Endothelial cell (in vitro differentiated cells): ENCODE measurements around the gene AKT3. TPM values are rescaled to one million over a fixed set of nuclear protein-coding genes. Genes with fewer than 3 reads are reported as not detected.

Experiments used
- DNase-seq: peaks from one replicate; pipeline ENCODE4 v3.0.0; 2021; ENCODE audit warnings: low spot score
- H3K27ac Mint-ChIP-seq: one replicate; pipeline ENCODE4 v1.8.0; 2021; ENCODE audit warnings: mixed read lengths, inconsistent platforms; ENCODE audit not compliant: unreplicated experiment
- H3K27me3 Mint-ChIP-seq: one replicate; pipeline ENCODE4 v1.8.0; 2021; ENCODE audit warnings: mild to moderate bottlenecking, moderate library complexity, mixed read lengths, inconsistent platforms; ENCODE audit not compliant: unreplicated experiment
- H3K36me3 Mint-ChIP-seq: one replicate; pipeline ENCODE4 v1.8.0; 2021; ENCODE audit warnings: mild to moderate bottlenecking, low read depth, mixed read lengths, inconsistent platforms; ENCODE audit not compliant: unreplicated experiment
- H3K4me1 Mint-ChIP-seq: one replicate; pipeline ENCODE4 v1.8.0; 2021; ENCODE audit warnings: mild to moderate bottlenecking, mixed read lengths, inconsistent platforms; ENCODE audit not compliant: unreplicated experiment
- H3K4me3 Mint-ChIP-seq: one replicate; pipeline ENCODE4 v1.8.0; 2021; ENCODE audit warnings: mild to moderate bottlenecking, mixed read lengths, inconsistent platforms; ENCODE audit not compliant: unreplicated experiment
- H3K9me3 Mint-ChIP-seq: one replicate; pipeline ENCODE4 v1.8.0; 2021; ENCODE audit warnings: mixed read lengths, inconsistent platforms; ENCODE audit not compliant: unreplicated experiment
- total RNA-seq: library from RNA; stranded (reverse); fragmentation: NEBNext Ultra II Directional; extraction: Animal tissue kit (Norgen Biotek cat#: 25700); gene quantifications from one replicate; pipeline ENCODE4 v1.2.1, GENCODE V29; 2021; ENCODE audit not compliant: unreplicated experiment
- TF ChIP-seq, protein P1 (sequence below): fragments of 200-600 bp; sonication (generic); IDR thresholded peaks from one replicate; pipeline ENCODE4 v1.5.0; 2021; ENCODE audit warnings: antibody characterized with exemption; ENCODE audit not compliant: unreplicated experiment

The AKT3 gene
- total RNA-seq, 1 donor from 2014 or later = 87.3 TPM

- H3K4me1 Mint-ChIP-seq = peaks cover 3% of the 10 kb centered on the region
- peaks cover 45% of the 10 kb centered on the region for H3K36me3 Mint-ChIP-seq
- H3K27ac Mint-ChIP-seq = no peak overlapping the region
- TF ChIP-seq, protein P1, sequence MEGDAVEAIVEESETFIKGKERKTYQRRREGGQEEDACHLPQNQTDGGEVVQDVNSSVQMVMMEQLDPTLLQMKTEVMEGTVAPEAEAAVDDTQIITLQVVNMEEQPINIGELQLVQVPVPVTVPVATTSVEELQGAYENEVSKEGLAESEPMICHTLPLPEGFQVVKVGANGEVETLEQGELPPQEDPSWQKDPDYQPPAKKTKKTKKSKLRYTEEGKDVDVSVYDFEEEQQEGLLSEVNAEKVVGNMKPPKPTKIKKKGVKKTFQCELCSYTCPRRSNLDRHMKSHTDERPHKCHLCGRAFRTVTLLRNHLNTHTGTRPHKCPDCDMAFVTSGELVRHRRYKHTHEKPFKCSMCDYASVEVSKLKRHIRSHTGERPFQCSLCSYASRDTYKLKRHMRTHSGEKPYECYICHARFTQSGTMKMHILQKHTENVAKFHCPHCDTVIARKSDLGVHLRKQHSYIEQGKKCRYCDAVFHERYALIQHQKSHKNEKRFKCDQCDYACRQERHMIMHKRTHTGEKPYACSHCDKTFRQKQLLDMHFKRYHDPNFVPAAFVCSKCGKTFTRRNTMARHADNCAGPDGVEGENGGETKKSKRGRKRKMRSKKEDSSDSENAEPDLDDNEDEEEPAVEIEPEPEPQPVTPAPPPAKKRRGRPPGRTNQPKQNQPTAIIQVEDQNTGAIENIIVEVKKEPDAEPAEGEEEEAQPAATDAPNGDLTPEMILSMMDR = no peak
- H3K4me3 Mint-ChIP-seq = no peak overlapping the region
- H3K9me3 Mint-ChIP-seq = no peaks in the 10 kb centered on the region
- H3K27me3 Mint-ChIP-seq = no peaks in the 10 kb centered on the region
- DNase-seq = no peak
These were observed 228.1 kb downstream of the AKT3 start for GRCh38 chr1:243621973-243622372.

- TF ChIP-seq, protein P1 = no peak
- H3K36me3 Mint-ChIP-seq = peaks cover 39% of the 10 kb centered on the region
- H3K27ac Mint-ChIP-seq = no peak overlapping the region
- peaks cover 3% of the 10 kb centered on the region for H3K4me1 Mint-ChIP-seq
- no peaks in the 10 kb centered on the region for H3K27me3 Mint-ChIP-seq
- DNase-seq = no peak
- no peak overlapping the region for H3K4me3 Mint-ChIP-seq
- H3K9me3 Mint-ChIP-seq = no peaks in the 10 kb centered on the region
These were observed 229.9 kb downstream of the AKT3 start for GRCh38 chr1:243620096-243620495.

- H3K9me3 Mint-ChIP-seq = no peaks in the 10 kb centered on the region
These were observed 240.3 kb downstream of the AKT3 start for GRCh38 chr1:243609698-243610097.

GRCh38 chr1:243605604-243606003, 244.4 kb downstream of the AKT3 start:
- no peak overlapping the region for H3K27ac Mint-ChIP-seq
- peaks cover 27% of the 10 kb centered on the region for H3K36me3 Mint-ChIP-seq
- no peaks in the 10 kb centered on the region for H3K9me3 Mint-ChIP-seq
- peaks cover 3% of the 10 kb centered on the region for H3K27me3 Mint-ChIP-seq
- DNase-seq = no peak
- H3K4me1 Mint-ChIP-seq = no peaks in the 10 kb centered on the region
- H3K4me3 Mint-ChIP-seq = no peak overlapping the region
- TF ChIP-seq, protein P1 = no peak

More at GRCh38 chr1:243609698-243610097, 240.3 kb downstream of the AKT3 start:
- H3K27me3 Mint-ChIP-seq = peaks cover 3% of the 10 kb centered on the region
- peaks cover 22% of the 10 kb centered on the region for H3K36me3 Mint-ChIP-seq
- no peak overlapping the region for H3K4me3 Mint-ChIP-seq
- H3K4me1 Mint-ChIP-seq = no peaks in the 10 kb centered on the region
- TF ChIP-seq, protein P1 = no peak
- no peak for DNase-seq
- no peak overlapping the region for H3K27ac Mint-ChIP-seq

GRCh38 chr1:243601720-243602119, 248.3 kb downstream of the AKT3 start:
- Mint-ChIP-seq H3K27ac (no peak overlapping the region), H3K9me3 (no peaks in the 10 kb centered on the region), H3K4me1 (no peaks in the 10 kb centered on the region), H3K4me3 (no peak overlapping the region), H3K36me3 (peaks cover 13% of the 10 kb centered on the region), H3K27me3 (peaks cover 3% of the 10 kb centered on the region)
- DNase-seq = no peak
- TF ChIP-seq, protein P1 = no peak
